ENCODE measurements around the gene CBFA2T3.

Gene CBFA2T3

DNA sequence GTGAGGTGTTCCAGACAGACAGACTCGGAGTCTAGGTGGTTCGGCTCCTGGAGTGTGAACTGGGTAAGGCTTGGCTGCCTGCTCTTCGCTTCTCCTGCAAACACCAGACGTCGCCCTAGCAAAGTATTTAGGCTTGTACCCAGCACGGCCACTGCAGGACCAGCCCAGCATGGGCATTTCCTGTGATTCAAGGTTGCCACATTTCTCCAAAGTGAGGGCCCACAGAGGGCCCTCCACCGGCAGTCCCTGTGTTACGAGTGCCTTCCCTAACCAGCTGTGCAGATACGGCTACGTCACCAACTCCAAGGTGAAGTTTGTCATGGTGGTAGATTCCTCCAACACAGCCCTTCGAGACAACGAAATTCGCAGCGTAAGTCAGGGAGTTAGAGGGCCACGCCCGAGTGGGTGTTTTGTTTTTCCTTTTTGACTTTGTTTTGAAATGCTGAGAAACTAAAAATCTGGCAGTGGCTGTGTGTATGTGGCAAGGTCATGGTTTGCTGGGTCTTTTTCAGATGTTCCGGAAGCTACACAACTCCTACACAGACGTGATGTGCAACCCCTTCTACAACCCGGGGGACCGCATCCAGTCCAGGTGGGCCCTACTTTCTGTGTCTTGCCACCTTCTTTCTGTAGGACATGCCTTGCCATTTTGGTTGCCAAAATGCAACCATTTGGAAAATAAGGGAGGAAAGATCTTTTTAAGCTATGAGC is 117.5 kb downstream of the CBFA2T3 start:
- no peak for DNase-seq (ENCODE audit: low read depth in 2 of 2)

- peak; percentile 57 to 61 for DNase-seq (ENCODE audit: low read depth in 2 of 2)
These were observed 119.2 kb downstream of the CBFA2T3 start for GRCh38 chr16:88857728-88858339.

DNA sequence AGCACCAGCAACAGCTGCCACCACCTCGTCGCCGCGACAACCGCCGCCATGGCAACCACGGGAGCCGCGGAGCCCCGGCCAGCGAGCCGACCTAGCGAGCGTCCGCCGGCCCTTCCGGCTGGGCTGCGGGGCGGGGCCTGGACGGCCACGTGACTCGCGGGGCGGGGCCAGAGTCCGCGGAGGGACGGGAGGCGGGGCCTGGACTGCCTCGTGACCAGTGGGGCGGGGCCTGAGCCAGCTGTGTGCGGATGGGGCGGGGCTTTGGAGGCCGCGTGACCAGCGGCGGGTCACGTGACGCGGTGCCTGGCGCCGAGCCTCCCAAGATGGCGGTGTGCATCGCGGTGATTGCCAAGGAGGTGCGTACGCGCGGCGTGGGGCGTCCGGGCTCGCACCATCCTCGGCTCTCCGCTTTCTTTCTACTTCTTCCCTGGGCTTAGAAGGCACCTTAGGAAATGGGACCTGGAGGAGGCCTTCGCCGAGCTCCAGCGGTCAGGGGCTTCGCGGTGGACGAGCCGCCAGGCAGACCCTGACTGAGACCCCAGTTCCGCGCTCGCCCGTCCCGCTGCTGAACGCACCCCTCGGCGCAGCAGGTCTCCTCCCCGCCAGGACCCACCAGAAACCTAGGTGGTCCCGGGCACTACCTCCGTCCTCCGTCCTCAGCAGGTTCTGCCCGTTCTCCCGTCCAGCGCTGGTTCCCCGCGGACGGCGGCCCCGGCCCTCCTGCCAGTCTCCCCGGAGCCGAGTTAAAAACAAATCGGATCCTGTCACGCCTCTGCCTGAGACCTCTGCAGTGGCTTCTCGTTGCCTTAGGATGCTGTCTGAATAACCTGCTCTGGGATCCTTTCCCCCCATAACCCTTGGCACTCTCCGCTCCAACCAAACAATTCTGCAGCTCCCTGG is 119.9 kb downstream of the CBFA2T3 start, which contains the start of the genes GALNS and TRAPPC2L:
Gene GALNS (minus strand): TSS at position 120 of the 900 bp plus-strand sequence. CDS start 70 bp downstream, at position 50.
Gene TRAPPC2L (plus strand): TSS at position 300 of the 900 bp plus-strand sequence. CDS start 24 bp downstream, at position 324.
- DNase-seq (ENCODE audit: low read depth in 2 of 2): peak; percentile 96

GRCh38 chr16:88856122-88856827 is 120.7 kb downstream of the CBFA2T3 start:
- DNase-seq (ENCODE audit: low read depth in 2 of 2): no peak

DNA sequence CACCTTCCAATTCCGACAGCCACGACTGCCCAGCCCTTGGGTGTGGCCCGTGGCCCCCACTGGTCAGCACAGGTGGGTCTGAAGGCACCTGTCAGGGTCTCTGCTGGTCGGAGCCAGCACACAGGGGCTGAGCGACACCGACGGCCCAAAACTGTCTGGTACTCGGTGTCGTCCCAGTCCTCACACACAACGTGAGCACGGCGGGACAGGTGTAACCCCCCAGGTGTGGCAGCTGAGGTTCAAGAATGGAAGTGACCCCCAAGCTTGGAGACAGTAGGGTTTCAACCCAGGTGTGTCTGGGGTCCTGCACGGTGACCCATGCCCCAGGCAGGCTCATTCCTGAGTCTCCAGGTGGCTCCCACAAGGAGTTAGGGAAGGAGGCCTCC is 121.3 kb downstream of the CBFA2T3 start:
- no peak for DNase-seq (ENCODE audit: low read depth in 2 of 2)

GRCh38 chr16:88855176-88855575 is 121.8 kb downstream of the CBFA2T3 start:
- no peak for DNase-seq (ENCODE audit: low read depth in 2 of 2)

DNA sequence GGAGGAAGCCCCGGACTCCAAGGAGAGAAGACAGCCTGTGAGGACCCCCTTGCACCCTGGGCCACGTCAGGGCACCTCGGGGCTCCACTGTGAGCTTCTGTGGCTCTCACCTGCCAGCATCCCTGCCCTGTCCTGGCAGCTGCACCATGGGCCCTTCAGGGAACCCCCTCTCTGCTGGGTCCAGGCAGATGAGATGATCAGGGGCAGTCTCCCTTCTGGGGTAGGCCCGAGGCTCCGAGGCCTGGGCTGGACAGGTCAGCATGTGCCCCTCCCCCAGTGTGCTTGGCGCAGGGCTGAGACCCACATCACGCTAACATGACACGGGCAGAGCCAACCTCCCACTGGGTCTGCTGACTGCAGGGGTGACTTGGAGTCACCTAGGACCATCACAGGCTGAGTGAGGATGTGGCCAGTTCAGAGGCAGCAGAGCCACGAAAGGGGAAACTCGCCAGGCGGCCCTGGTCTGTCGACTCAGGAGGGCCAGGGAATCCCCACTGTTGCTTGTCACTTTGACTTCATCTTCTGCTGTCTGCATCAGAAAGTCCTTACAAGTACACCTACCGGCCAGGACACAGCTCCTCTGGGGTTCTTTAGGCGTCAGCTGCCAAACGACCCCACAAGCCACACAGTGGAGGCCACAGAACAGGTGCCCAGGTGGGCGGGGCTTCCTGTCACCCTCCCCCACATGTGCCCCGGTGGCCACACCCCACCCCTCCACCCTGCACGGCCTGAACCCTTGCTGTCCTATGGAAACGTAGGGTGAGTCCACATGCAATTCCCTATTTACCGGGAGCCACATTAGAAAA is 122.5 kb downstream of the CBFA2T3 start:
- no peak for DNase-seq (ENCODE audit: low read depth in 2 of 2)

DNA sequence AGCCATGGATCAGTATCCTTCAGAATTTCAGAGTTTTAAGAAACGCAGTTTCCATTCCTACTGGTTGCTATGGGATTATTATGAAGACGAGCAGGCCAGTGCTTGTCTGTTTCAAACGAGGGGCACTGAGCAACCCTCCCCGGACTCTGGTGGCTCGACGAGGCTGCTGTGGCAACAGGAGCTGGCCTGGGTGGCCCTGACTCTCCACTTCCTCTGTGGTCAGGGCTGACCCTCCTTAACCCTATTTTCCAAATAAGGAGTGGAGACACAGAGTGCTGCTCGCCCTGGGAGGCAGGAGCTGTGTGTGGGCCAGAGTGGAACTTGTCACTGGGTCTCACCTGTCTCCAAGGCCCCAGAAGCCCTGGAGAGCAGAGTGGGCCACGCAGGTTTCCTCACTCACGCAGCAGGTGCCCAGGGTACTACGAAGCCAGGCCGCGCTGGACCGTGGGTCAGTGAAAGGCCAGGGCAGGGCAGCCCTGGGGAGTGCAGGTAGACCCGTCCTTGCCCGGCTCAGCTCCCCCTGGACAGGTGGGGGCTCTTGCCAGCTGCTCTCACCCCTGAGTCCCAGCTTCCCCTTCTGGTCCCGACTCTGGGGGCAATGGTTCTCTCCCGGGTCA is 123.6 kb downstream of the CBFA2T3 start:
- no peak for DNase-seq (ENCODE audit: low read depth in 2 of 2)

GRCh38 chr16:88851616-88852015 is 125.4 kb downstream of the CBFA2T3 start:
- DNase-seq (ENCODE audit: low read depth in 2 of 2): no peak

DNA sequence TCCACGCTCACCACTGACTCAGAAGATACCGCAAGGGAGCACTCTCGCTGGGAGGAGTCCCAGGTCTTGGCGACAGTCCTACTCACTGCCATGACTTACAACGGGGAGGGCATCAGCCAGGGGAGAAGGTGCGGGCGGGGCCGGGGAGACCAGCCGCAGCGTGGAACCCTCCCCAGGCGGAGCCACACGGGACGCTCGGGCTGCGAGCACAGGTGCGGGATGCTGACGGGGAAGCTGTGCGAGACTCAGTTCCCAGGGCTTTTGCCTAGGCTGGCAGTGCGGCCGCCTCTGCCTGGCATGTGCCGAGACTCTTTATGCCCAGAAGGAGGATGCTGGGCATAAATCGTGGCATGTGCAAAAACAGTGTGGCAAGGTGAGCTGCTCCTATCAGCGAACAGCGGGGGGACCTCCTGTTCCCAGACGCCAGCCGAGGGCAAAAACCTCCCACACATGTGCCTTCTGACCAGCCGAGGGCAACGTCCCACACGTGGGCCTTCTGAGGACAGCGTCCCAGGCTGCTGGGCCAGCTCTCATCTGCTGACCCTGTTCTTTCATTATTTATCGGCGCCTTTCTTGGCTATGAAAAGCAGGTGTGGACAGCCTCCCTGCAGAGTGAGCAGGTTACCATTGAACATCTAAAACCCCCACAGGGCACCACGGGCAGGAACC is 126.3 kb downstream of the CBFA2T3 start:
- DNase-seq (ENCODE audit: low read depth in 2 of 2): no peak

DNA sequence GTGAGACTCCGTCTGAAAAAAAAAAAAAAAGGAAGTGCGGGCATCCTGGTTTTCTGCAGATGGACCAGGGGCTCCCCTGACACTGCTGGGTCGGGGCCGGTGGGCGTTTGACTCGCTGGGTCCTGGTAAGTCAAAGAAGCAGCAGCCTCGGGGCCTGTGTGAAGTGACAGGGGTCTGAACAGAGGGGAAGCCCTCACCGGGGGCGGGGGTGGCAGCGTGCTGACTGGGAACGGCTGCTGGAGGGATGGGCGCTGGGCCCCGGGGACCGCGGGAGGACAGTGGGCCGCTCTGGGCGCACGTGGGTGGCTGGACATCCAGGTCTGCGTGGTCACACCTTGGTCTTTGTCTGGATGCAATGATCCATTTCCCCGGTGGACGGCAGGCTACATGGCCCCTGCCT is 128.4 kb downstream of the CBFA2T3 start:
- DNase-seq (ENCODE audit: low read depth in 2 of 2): no peak

DNA sequence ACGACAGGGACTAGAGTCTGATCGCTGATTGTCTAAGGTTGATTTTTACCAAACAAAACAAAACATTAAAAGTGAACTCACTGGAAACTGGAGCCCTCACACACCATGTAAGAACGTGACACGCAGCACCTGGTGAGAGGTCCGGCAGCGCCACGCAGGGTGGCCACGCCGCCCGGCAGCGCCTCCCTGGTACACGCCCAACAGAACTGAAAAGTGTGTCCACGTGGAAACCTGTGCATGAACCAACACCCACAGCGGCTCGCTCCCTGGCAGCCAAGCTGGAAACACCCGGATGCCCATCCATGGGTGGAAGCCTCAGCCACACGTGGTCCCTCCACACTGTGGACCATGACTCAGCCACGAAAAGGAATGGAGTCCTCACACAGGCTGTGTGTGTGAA is 129.4 kb downstream of the CBFA2T3 start:
- DNase-seq (ENCODE audit: low read depth in 2 of 2): no peak

- no peak for DNase-seq (ENCODE audit: low read depth in 2 of 2)
These were observed 130.9 kb downstream of the CBFA2T3 start for GRCh38 chr16:88846088-88846487.

DNA sequence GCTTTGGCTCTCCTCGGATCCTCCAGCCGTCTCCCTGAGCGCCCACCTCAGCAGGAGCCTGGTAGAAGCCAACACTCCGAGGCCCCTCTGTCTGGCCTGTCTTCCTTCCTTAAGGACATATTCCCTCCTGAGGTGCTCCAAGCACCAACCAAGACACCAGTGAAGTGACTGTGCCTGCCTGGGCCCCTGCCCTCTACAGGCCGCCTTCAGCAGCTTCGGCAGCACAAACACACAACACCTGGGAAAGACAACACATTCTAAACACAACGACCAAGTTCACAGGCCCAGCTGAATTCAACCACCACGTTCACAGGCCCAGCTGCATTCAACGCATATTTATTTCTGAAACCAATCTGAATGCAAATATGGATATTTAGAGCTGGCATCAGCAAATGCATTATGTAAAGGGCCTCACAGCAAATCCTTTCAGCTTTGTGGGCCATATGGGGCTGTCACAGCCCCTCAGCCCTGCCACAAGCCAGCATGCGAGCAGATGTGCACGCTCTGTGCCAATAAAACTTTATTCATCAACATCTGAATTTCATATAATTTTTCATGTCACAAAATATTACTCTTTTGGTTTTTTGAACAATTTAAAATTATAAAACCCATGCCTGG is 132.5 kb downstream of the CBFA2T3 start:
- no peak for DNase-seq (ENCODE audit: low read depth in 2 of 2)

DNA sequence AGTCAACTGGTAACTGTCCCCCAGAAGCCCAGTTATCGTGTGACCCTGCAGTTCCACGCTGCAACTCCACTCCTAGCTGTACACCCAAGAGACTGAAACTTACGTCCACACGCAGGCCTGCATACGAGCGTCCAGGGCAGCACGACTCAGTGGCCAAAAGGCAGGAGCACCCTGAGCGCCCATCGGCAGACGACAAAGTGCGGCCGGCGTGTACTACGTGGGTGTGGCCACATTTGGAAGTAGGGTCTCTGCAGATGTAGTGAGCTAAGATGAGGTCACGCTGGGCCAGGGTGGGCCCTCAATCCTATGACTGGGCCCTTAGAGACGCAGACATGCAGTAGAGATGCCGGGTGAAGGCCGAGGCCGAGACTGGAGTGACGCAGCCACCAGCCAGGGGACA is 133.8 kb downstream of the CBFA2T3 start:
- DNase-seq (ENCODE audit: low read depth in 2 of 2): no peak

DNA sequence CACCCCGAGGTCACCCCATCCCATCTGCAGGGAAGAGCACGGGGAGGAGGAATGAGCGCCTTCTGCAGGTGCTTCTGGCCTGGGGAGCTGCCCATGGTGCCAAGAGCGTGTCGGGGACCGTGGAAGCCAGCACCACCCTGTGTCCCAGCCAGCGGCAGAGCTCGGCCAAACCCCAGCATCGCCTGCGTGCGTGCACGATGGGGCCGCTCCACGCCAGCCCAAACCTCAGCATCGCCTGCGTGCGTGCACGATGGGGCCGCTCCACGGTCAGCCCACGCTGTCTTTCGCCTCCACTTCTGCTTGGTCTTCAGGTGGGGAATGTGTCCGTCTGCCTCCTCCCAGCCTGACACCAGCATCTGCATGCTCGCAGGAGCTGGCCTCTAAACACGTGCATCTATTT is 134.2 kb downstream of the CBFA2T3 start:
- DNase-seq (ENCODE audit: low read depth in 2 of 2): no peak

GRCh38 chr16:88842308-88842756 is 134.7 kb downstream of the CBFA2T3 start:
- no peak for DNase-seq (ENCODE audit: low read depth in 2 of 2)

- DNase-seq (ENCODE audit: low read depth in 2 of 2): no peak
These were observed 135.3 kb downstream of the CBFA2T3 start for GRCh38 chr16:88841521-88842307.
